Pons (tissue), 1 donor: ENCODE measurements around the gene CFAP97D1.

Experiments
- DNase-seq: peaks from one replicate; pipeline ENCODE4 v3.0.0-alpha.2; 2016; ENCODE audit warnings: low spot score

CFAP97D1 gene

GRCh38 chr17:43829738-43830137 lies 49.5 kb downstream of the CFAP97D1 start:
- DNase-seq, result no peak

- DNase-seq, result no peak
These were observed 50.4 kb downstream of the CFAP97D1 start for GRCh38 chr17:43830510-43831140.

- no peak for DNase-seq
These were observed 51.4 kb downstream of the CFAP97D1 start for GRCh38 chr17:43831633-43832032.

- DNase-seq, result no peak
These were observed 52.1 kb downstream of the CFAP97D1 start for GRCh38 chr17:43832168-43832975.

GRCh38 chr17:43832976-43833829 lies 53.0 kb downstream of the CFAP97D1 start, which contains the start of gene MPP3:
Gene MPP3, minus strand, starts transcription at chr17:43833146. Its CDS starts 1,240 bp downstream, at chr17:43831906.
- DNase-seq, result peak; percentile 39

- DNase-seq, result no peak
These were observed 53.9 kb downstream of the CFAP97D1 start for GRCh38 chr17:43834106-43834505.
